ACC112 (cell line): ENCODE measurements around the gene APOD.
"Not testable (repeated sequence)": the region's sequence is repeated elsewhere in the genome, so short reads cannot be mapped to it uniquely, and the experiment has no call there.

Experiments used
- H2AFZ ChIP-seq: fragments of 200-600 bp; sonication (generic); one replicate; pipeline ENCODE4 v1.6.0; 2017; ENCODE audit warnings: antibody characterized with exemption, low read length; ENCODE audit not compliant: unreplicated experiment
- H3K27ac ChIP-seq: fragments of 200-600 bp; sonication (generic); 2 replicates; pipeline ENCODE4 v1.5.1; 2014; ENCODE audit warnings: low read depth, mild to moderate bottlenecking, antibody characterized with exemption, low read length, moderate library complexity
- H3K27me3 ChIP-seq: fragments of 200-600 bp; sonication (generic); 2 replicates; pipeline ENCODE4 v1.6.1; 2014; ENCODE audit warnings: mild to moderate bottlenecking, antibody characterized with exemption, low read length, moderate library complexity, mixed read lengths; ENCODE audit not compliant: insufficient read depth
- H3K36me3 ChIP-seq: fragments of 200-600 bp; sonication (generic); 2 replicates; pipeline ENCODE4 v1.6.1; 2016; ENCODE audit warnings: mild to moderate bottlenecking, antibody characterized with exemption, low read length, moderate library complexity, mixed read lengths; ENCODE audit not compliant: insufficient read depth
- H3K4me1 ChIP-seq: fragments of 200-600 bp; sonication (generic); one replicate; pipeline ENCODE4 v1.6.1; 2016; ENCODE audit warnings: low read length, mixed read lengths; ENCODE audit not compliant: insufficient read depth, unreplicated experiment, control insufficient read depth
- H3K4me3 ChIP-seq: fragments of 200-600 bp; sonication (generic); 2 replicates; pipeline ENCODE4 v1.5.1; 2014; ENCODE audit warnings: mild to moderate bottlenecking, low read depth, low read length
- H3K79me2 ChIP-seq: fragments of 200-600 bp; sonication (generic); one replicate; pipeline ENCODE4 v1.6.0; 2016; ENCODE audit warnings: low read length; ENCODE audit not compliant: control insufficient read depth, unreplicated experiment, insufficient read depth

Gene APOD

DNA sequence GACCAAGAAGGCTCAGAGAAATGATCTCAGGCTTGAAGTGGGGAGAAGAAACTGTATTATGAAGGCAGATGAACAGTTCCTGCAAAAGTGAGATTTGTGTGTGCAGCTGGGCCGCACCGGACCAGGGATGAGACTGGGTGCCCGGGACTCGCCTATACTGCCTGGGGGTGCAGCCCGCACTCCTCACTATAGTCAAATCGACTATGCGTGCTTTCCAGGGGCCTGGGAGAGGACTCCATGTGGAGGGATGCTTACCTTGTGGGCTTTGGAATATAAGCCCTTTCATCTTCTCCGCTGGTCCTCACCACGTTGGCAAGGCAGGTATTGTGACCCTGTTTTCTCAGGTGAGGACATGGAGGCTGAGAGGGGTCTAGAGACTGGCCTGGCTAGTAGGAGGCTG, 32.9 kb upstream of the APOD start:
- H3K27me3 ChIP-seq = peaks cover 9% of the 10 kb centered on the region; the same call in 1 of the 2 replicates
- H2AFZ ChIP-seq = no peak overlapping the region
- H3K27ac ChIP-seq = no peak overlapping the region
- no peaks in the 10 kb centered on the region for H3K4me1 ChIP-seq
- no peaks in the 10 kb centered on the region for H3K79me2 ChIP-seq
- H3K36me3 ChIP-seq = no peaks in the 10 kb centered on the region
- H3K4me3 ChIP-seq = no peak overlapping the region

DNA sequence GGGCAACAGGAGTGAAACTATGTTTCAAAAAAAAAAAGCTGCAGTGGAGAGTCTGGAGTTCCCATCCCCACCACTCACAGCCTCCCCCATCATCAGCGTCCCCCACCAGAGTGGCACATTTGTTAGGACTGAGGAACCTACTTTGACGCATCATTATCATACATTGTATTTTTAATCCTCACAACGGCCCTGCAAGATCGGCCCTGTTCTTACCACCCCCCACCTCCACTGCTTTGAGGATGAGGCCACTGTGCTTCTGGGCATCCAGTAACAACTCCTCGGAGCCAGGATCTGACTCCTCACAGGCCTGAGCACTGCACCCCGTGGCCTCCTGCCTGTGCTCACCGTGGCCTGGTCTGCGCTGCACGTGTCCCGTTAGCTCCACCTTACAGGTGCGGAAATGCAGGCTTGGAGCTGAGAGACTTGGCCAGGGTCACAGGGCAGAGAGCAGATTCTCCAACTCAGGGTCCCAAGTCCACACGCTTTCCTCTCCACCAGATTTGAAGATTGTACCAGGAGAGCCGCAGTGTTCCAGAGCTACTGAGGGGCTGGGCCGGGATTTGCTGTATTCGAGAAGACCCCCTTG, 32.3 kb upstream of the APOD start:
- H2AFZ ChIP-seq, H3K36me3 ChIP-seq, H3K27ac ChIP-seq, H3K4me3 ChIP-seq, H3K4me1 ChIP-seq, H3K79me2 ChIP-seq: not testable (repeated sequence)
- peaks cover 10% of the 10 kb centered on the region for H3K27me3 ChIP-seq

DNA sequence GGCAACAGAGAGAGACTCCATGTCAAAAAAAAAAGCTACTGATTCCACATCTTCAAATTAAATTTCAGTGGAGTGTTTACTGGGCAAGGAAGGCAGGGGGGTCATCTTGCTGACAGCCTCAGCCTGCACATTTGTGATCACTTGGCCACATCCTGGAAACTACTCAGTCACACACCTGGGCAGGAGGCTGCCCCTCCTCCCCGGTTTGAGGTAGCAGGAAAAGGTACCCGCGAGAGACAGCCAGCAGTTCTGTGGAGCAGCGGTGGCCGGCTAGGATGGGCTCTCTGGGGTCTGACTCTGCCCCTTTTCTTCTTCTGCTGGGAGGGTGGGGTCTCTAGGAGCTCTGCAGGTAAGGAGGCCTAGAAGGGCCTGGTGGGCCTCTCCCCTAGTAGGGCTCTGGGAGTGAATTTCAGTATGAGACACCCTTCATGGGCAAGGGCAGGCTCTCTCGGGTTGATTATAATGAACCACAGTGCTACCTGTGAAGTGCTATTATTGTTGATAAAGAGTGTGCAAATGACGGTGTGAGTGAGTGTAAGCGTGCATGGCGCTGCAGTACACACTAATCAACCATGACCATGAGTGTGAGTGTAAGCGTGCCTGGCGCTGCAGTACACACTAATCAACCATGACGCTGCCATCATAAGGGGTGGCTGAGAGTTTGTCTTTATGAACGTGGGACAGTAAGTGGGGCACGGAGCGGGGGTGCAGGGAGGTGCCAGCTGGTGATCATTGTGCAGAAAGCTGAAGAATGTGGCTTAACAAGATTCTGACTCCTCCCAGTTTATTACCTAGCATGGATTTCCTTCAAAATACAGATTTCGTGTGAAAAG, 31.1 kb upstream of the APOD start:
- not testable (repeated sequence) for H2AFZ ChIP-seq, H3K79me2 ChIP-seq, H3K4me1 ChIP-seq, H3K4me3 ChIP-seq, H3K27ac ChIP-seq, H3K36me3 ChIP-seq
- peaks cover 20% of the 10 kb centered on the region for H3K27me3 ChIP-seq

DNA sequence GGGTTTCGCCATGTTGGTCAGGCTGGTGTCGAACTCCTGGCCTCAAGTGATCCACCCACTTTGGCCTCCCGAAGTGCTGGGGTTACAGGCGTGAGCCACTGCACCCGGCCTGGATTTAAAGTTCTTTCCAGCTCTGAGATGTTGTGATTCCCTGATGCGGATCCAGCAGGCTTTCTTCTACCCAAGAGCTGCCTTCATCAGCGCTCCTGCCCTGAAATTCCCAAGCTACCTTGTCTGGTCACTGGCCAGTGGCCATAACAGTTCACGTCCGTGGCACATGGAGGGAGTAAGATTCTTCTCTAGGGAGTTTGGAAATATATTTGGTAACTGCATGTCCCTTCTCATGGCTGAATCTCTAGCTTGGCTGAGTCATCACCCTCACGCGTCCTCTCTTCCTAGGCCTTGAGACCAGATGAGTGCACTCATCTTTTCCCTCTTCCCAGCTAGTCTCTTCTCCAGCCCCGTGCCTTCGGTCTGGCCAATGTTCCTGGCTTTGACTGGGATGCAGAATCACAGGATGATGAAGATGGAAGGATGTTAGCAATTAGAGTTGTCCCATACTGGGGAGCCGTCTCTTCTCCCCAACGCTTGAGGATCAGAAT, 29.8 kb upstream of the APOD start:
- no peaks in the 10 kb centered on the region for H3K79me2 ChIP-seq
- H3K36me3 ChIP-seq = no peaks in the 10 kb centered on the region
- H3K4me3 ChIP-seq = no peak overlapping the region
- no peaks in the 10 kb centered on the region for H3K4me1 ChIP-seq
- H3K27me3 ChIP-seq = peaks cover 20% of the 10 kb centered on the region
- H3K27ac ChIP-seq = no peak overlapping the region
- no peak overlapping the region for H2AFZ ChIP-seq

DNA sequence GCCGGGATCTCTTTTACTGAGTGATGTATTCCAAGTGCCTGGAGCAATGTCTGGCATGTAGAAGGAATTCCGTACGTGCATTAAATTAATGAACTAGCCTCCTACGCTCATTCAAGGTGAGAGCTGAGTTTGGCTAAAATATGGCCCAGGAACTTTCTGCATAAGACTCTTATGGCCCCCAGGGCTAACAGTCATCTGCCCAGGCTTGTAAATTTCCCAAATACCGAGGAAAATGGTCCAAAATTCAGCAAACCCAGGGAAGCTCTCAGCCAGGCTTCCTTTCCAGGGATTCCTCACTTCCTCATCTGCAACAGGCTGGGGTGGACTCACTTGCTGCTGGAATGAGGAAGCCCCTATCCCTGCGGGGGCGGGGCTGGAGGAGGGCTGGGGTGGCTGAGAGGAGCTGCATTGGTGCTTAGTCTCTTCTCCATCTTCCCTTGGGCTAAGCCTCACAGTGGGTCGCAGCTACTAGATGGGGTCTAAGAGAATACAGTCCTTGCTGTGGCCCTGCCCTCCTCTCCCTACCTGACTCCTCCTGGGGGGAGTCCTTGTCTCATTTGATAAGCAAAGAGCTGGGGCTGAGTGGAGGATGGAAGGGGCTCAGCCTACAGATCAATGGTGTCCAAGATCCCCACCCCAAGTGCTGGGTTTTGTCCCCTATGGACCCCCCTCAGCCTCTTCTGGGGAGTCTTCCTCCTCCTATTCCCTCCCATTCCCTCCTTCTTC, 28.5 kb upstream of the APOD start:
- Histone ChIP-seq H3K27me3 (peaks cover 20% of the 10 kb centered on the region), H3K79me2 (no peaks in the 10 kb centered on the region), H3K4me3 (no peak overlapping the region), H3K4me1 (no peaks in the 10 kb centered on the region), H3K36me3 (no peaks in the 10 kb centered on the region), H3K27ac (no peak overlapping the region), H2AFZ (no peak overlapping the region)

DNA sequence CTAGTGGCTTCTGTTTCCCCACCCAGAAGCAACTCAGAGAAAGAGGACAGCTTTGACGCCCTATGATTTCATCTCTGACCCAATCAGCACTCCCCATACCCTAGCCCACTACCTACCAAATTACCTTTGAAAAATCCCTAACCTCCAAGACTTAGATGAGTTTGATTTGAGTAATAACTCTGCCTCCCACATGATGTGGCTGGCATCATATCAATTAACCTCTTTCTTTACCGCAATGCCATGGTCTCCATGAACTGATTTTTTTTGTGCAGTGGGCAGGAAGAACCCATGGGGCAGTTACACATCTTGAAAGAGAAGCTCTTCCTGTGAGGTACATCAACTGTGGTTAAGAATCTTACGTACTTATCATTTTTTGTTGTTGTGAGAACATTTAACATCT, 25.5 kb upstream of the APOD start:
- no peak overlapping the region for H3K4me3 ChIP-seq
- H2AFZ ChIP-seq = no peak overlapping the region
- no peaks in the 10 kb centered on the region for H3K79me2 ChIP-seq
- no peaks in the 10 kb centered on the region for H3K36me3 ChIP-seq
- H3K4me1 ChIP-seq = no peaks in the 10 kb centered on the region
- H3K27ac ChIP-seq = no peak overlapping the region
- H3K27me3 ChIP-seq = peaks cover 20% of the 10 kb centered on the region

DNA sequence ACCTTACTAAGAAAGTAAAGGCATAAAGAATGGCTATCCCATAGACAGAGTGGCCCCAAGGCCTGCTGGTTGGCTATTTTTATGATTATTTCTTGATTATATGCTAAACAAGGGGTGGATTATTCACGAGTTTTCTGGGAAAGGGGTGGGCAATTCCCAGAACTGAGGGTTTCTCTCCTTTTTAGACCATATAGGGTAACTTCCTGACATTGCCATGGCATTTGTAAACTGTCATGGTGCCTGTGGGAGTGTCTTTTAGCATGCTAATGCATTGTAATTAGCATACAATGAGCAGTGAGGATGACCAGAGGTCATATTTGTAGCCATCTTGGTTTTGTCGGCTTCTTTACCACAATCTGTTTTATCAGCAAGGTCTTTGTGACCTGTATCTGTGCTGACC, 18.0 kb upstream of the APOD start:
- H3K4me1 ChIP-seq, H3K79me2 ChIP-seq: not testable (repeated sequence)

DNA sequence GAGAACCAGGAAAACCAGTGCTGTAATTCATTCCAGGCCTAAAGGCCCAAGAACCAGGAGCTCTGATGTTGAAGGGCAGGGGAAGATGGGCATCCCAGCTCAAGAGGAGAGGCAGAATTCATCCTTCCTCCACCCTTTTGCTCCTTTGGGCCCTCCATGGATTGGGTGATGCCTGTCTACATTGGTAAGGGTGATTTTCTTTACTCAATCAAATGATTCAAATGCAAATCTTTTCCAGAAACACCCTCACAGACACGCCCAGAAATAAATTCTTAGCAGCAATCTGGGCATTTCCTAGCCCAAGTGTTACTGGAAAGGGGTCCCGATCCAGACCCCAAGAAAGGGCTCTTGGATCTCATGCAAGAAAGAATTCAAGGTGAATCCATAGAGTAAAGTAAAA, 17.6 kb upstream of the APOD start:
- no peaks in the 10 kb centered on the region for H3K27me3 ChIP-seq
- H3K79me2 ChIP-seq = no peaks in the 10 kb centered on the region
- H3K4me3 ChIP-seq = no peak overlapping the region
- no peaks in the 10 kb centered on the region for H3K36me3 ChIP-seq
- H3K27ac ChIP-seq = no peak overlapping the region
- H3K4me1 ChIP-seq = no peaks in the 10 kb centered on the region
- no peak overlapping the region for H2AFZ ChIP-seq

More for the DNA sequence above, 18.0 kb upstream of the APOD start:
- H3K27me3 ChIP-seq, H3K27ac ChIP-seq, H2AFZ ChIP-seq, H3K4me3 ChIP-seq, H3K36me3 ChIP-seq: not testable (repeated sequence)

DNA sequence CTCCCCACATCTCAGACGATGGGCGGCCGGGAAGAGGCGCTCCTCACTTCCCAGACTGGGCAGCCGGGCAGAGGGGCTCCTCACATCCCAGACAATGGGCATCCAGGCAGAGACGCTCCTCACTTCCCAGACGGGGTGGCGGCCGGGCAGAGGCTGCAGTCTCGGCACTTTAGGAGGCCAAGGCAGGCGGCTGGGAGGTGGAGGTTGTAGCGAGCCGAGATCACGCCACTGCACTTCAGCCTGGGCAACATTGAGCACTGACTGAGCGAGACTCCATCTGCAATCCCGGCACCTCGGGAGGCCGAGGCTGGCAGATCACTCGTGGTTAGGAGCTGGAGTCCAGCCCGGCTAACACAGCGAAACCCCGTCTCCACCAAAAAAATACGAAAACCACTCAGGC, 16.2 kb upstream of the APOD start:
- H3K4me1 ChIP-seq, H2AFZ ChIP-seq, H3K36me3 ChIP-seq, H3K27ac ChIP-seq, H3K27me3 ChIP-seq, H3K79me2 ChIP-seq, H3K4me3 ChIP-seq: not testable (repeated sequence)

DNA sequence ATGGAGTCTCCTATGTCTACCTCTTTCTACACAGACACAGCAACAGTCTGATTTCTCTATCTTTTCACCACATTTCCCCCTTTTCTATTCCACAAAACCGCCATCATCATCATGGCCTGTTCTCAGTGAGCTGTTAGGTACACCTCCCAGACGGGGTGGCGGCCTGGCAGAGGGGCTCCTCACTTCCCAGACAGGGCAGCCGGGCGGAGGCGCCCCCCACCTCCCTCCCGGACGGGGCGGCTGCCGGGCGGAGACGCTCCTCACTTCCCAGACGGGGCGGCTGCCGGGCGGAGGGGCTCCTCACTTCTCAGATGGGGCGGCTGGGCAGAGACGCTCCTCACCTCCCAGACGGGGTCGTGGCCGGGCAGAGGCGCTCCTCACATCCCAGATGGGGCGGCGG, 15.8 kb upstream of the APOD start:
- H3K27ac ChIP-seq, H2AFZ ChIP-seq, H3K79me2 ChIP-seq, H3K4me1 ChIP-seq, H3K27me3 ChIP-seq, H3K4me3 ChIP-seq, H3K36me3 ChIP-seq: not testable (repeated sequence)
